ENCODE results near the gene ANKRD44.
A peak's percentile ranks its signal among the peaks of the same experiment; 100 is the strongest.
"Not testable (repeated sequence)": the region's sequence is repeated elsewhere in the genome, so short reads cannot be mapped to it uniquely, and the experiment has no call there.

The ANKRD44 gene

DNA sequence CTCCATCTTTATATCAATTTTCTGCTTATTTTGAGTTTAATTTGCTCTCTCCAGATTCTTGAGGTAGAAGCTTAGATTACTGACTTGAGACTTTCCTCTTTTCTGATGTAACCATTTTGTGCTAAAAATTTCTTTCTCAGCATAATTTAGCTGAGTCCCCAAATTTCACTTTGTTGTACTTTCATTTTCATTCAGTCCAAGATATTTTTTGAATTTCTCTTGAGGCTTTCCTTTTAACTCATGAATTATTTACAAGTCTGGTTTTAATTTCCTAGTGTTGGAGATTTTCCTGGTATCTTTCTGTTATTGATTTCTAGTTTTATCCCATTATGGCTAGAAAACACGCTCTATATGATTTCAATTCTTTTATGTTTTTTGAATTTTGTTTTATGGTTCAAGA, 239.4 kb downstream of the ANKRD44 start:
- DNase-seq = no peak

DNA sequence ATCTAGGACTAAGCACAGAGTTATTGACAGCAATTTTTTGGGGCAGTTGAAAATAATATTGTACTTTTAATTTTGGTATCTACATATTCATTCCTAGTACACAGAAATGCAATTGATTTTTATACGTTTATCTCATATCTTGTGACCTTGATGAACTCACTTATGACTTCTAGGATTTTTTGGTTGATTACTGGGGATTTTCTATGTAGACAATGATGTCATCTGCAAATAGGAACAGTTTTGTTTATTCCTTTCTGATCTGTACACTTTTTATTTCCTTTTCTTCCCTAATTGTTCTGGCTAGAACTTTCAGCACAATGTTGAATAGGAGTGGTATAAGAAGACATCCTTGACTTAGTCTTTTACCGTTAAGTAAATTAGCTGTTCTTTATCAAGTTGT, 240.6 kb downstream of the ANKRD44 start:
- no peak for DNase-seq

DNA sequence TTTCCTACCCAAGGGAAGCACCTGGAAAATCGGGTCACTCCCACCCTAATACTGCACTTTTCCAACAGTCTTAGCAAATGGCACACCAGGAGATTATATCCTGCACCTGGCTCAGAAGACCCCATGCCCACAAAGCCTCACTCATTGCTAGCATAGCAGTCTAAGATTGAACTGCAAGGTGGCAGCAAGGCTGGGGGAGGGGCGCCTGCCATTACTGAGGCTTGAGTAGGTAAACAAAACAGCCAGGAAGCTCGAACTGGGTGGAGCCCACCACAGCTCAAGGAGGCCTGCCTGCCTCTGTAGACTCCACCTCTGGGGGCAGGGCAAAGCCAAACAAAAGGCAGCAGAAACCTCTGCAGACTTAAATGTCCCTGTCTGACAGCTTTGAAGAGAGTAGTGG, 248.0 kb downstream of the ANKRD44 start:
- DNase-seq = peak; percentile 24 to 34

GRCh38 chr2:197059477-197059876, 251.1 kb downstream of the ANKRD44 start:
- no peak for DNase-seq

DNA sequence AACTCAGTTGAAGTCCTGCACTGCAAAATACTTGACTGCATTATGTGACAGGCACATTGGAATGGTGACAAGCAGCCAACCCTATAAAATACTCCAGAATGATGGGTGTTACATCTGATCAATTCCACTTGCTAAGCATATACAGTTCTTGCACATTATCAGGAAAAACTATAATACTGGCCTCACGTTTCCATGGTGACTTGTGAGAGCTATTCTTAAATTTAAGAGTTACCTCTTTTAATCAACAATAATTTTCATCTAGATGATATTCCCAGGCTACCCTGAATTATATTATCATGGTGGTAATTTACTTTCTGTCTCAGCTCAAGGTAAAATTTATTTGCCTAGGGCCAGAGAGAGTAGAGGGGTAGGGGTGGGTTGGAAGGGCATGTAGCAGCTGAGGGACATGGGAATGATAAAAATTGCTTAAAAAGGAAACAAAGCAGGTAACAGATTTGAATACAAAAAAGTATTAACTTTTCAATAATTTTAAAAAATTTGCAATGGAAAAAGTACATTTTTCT, 251.7 kb downstream of the ANKRD44 start:
- DNase-seq = no peak

- no peak for DNase-seq
Observed at GRCh38 chr2:197057959-197058358, 252.6 kb downstream of the ANKRD44 start.

DNA sequence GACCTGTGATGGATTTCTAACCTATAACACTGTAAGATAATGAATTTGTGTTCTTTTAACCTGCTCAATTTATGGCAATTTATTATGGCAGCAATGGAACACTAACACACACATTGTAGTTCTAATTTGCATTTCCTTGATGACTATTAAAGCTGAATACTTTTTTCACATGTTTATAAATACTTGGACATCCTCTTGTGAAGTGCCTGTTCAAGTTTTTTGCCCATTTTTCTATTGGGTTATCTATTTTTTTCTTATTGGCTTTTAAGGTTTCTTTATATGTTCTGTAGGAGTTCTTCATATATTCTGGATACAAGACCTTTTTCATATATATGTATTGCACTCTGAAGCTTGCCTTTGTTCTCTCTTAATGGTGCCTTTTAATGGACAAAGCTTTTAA, 255.5 kb downstream of the ANKRD44 start:
- DNase-seq = no peak

DNA sequence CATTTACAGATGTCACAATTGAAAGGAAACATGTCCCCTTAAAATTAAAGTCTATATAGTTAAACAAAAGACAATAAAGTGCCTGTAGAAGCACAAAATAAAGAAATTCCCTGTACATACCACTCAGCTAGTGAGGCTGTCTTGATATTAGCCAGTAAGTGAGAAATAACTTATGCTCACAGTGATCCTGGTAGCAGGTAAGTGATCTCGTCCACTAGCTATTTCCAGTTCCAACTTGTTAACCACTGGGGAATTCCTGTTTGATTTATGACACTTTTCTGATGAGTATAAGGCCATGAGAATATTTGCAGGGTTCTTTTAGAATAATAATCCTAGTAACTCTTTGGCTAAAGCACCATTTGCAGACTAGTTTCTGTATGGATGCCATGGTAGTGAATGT, 256.1 kb downstream of the ANKRD44 start:
- no peak for DNase-seq

DNA sequence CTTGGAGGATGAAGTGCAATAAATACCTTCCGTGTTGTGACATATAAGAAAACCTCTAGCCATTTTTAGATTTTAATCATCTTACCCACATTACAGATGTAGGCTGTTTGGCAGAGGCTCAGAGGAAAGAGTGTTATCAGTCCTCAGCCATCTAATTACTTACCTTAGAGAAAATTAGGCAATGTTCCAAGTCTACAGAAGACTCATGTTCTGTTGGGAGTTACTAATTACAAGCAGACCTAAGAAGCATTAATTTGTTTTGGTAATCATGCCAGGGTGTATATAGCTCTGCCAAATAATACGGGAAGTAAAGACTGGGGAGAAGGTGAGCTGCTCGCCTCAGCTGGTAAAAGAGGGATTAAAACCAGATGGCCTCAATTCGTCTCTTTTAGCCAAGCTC, 258.2 kb downstream of the ANKRD44 start:
- peak in 1 of 2 donors; percentile 27 for DNase-seq

DNA sequence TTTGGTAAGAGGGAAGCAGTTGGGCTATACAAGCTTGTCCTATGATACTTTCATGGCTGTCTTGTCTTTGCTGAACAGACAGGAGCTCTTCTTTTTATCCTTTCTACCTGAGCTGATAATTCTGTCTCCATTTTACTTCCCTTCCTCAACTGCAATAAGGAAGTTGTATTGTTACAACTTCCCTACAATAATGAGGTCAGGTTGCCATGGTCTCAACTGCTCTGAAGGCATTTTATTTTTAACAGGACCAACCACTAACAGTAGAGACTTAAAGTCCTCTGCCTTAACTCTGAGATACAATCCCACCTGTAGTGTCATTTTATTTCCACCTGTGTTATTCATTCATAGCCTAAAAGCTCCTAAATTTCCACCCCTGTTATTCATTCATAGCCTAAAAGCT, 265.5 kb downstream of the ANKRD44 start:
- DNase-seq = no peak

DNA sequence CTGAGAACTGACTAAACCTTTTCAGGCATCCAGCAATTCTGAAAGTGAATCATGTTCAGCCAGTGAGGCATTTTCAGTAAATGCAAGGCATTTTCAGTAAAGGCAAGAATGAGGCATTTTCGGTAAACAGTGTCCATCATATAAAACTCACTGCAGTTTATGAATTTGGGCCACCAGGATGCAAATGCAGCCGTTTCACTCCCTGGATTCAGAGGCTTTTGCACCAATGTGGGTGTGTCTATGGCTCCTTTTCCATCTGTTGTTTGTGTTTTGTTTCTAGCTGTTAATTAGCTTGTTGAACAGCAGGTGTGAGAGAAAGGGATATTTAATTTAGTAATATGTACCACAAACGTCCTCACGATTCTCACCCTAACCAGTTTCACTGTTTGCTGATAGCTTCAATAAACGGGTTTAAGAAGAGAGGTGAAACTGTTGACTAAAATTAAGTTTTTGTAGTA, 267.8 kb downstream of the ANKRD44 start:
- no peak for DNase-seq

DNA sequence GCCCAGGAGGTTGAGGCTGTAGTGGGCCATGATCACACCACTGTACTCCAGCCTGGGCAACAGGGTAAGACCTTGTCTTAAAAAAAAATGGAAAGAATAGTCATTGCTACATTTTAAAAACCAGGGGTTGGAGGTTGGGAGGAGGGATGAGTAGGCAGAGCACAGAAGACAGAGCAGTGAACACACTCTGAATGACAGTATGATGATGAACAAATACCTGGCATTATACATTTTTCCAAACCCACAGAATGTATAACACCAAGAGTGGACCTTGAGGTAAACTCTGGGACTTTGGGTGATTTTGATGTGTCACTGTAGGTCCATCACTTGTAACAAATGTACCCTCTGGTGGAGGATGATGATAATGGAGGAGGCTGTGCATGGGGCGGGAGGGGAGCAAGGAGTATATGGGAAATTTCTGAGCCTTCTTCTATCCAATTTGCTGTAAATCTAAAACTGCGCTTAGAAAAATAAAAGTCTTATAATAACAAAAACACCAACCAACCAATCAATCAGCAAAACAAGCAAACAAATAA, 272.6 kb downstream of the ANKRD44 start:
- no peak for DNase-seq

- no peak for DNase-seq
Observed at GRCh38 chr2:197035002-197035401, 275.6 kb downstream of the ANKRD44 start.

- DNase-seq = no peak
Observed at GRCh38 chr2:197034292-197034691, 276.3 kb downstream of the ANKRD44 start.

DNA sequence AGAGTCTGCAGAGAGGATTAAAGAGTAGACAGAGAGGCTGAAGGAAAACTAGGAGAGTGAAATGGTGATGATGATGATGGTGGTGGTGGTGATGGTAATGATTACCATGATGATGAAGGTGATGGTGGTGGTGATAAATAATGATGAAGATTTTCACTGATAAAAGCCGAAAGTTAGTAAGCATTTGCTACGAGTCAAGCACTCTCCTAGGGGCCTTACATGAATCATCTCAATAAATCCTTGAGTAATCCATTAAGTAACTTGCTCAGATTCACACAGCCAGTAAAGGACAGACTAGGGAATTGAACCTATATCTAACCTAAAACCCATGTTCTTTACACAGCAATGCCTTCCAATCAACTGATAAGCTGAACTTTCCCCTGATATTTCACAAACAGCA, 277.4 kb downstream of the ANKRD44 start:
- no peak for DNase-seq

- no peak for DNase-seq
Observed at GRCh38 chr2:197031803-197032202, 278.8 kb downstream of the ANKRD44 start.

GRCh38 chr2:197030090-197030489, 280.5 kb downstream of the ANKRD44 start:
- DNase-seq = no peak

- DNase-seq = no peak
Observed at GRCh38 chr2:197028633-197029032, 281.9 kb downstream of the ANKRD44 start.

- DNase-seq = no peak
Observed at GRCh38 chr2:197028230-197028629, 282.4 kb downstream of the ANKRD44 start.

DNA sequence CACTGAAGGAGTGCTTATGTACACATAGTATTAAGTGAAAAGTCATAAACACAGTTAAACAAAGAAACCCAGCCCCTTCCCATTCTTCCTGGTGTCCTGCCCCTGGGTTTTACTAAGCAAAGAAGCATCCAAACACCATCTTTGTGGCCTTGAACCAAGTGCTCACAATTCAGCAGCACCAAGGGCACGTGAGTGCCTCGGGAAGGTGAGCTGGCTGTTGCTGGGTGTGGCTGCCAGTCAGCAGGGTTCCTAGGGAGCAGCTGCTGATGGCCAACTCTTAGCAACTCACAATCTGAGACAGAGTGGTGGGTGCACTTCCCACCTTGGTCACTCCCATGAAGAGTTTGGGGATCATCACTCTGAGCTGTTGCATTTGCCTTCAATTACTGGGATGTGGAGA, 286.4 kb downstream of the ANKRD44 start:
- no peak for DNase-seq

GRCh38 chr2:197020921-197021320, 289.7 kb downstream of the ANKRD44 start:
- not testable (repeated sequence) for DNase-seq

DNA sequence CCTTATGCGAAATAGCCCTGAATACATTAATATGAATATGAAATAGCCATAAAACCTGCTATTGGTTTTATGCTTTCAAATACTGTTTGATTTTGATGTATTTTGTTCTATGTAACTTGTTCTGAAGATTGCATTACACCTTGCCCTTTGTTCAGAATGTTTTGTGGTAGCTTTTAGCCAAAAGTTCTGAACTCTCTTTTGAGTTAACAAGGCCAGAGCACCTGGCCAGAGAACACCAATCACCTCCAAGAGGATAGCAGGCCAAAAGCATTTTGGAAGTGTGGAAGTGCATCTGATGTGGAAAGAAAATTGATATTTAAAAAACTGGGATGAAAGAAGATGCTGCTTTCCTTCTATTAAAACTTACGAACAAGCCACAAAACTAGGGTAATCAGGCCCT, 297.5 kb downstream of the ANKRD44 start:
- no peak for DNase-seq

DNA sequence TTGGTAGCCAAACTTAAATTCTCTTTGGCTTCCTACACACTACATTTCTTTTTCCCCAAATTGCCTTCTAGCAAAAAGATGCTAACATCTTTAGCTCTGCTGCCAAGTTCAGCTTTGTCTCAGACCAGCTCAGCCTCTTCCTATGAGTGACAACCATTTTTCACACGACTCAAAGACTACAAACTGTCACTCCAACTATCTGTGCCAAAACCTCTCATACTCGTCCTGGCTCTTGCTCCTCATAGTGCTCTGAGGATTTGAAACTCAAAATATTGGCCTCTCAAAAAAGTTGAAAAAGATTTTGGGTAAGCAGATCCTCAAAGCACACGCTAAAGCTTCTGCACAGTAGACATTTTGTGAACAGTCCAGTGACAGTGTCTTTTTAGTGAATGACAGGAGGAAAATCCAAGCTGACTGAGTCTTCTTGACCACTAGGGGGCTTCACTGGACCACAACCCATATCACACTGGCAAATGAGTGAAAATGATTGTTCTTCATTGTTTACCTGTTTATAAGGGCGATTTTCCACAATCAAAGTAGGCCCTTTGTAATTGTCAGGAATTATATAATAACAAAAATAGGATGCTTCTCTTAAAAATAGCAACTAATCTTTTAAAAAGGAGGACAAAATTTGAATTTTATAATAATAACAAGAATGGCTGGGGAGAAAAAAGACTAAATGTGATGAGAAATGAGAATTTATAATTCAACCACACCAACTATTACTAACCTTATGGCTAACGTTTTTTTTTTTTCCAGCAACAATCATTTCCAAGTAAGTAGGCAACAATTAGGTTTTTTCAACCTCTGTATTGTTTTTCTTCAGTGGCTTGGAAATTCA, 298.6 kb downstream of the ANKRD44 start:
- peak; percentile 22 to 56 for DNase-seq

- DNase-seq = no peak
Observed at GRCh38 chr2:197011021-197011417, 299.6 kb downstream of the ANKRD44 start.
